GM19043 (cell line): ENCODE measurements around the gene CFAP45.

ENCODE experiments used
- ATAC-seq: cut with Tn5 transposase; IDR thresholded peaks from one replicate; pipeline ENCODE4 v1.9.1; 2021; ENCODE audit warnings: low read depth; ENCODE audit not compliant: unreplicated experiment

The CFAP45 gene

GRCh38 chr1:159829822-159830465 is 70.0 kb downstream of the CFAP45 start:
- ATAC-seq = no peak

GRCh38 chr1:159829273-159829634 is 70.7 kb downstream of the CFAP45 start:
- peak; percentile 77 for ATAC-seq

GRCh38 chr1:159828581-159829272 is 71.2 kb downstream of the CFAP45 start:
- ATAC-seq = no peak

- ATAC-seq = no peak
Measured at GRCh38 chr1:159828176-159828575, 71.8 kb downstream of the CFAP45 start.

GRCh38 chr1:159827549-159827948 is 72.4 kb downstream of the CFAP45 start:
- ATAC-seq = no peak

- no peak for ATAC-seq
Measured at GRCh38 chr1:159827102-159827490, 72.9 kb downstream of the CFAP45 start.

GRCh38 chr1:159826441-159827101 is 73.4 kb downstream of the CFAP45 start, which contains the start of gene SLAMF8:
SLAMF8 (plus strand) TSS chr1:159826873; CDS start chr1:159826899, 26 bp downstream.
- ATAC-seq = no peak

GRCh38 chr1:159825564-159825963 is 74.4 kb downstream of the CFAP45 start:
- ATAC-seq = no peak

- ATAC-seq = no peak
Measured at GRCh38 chr1:159823406-159823805, 76.6 kb downstream of the CFAP45 start.
